Cardiac muscle cell (in vitro differentiated cells and primary cell): ENCODE results near the gene LGR6. TPM values are rescaled to one million over a fixed set of nuclear protein-coding genes. Genes with fewer than 3 reads are reported as not detected.

ENCODE experiments used
- DNase-seq, 2 donors: peaks; one replicate each; pipeline versions ENCODE4 v3.0.0 to v3.0.0-alpha.2; 2010 to 2017; ENCODE audit warnings: low read depth in 1 of 2, low spot score in 1 of 2
- H3K27ac ChIP-seq: fragments of 200-600 bp; sonication (generic); 2 replicates; pipeline ENCODE4 v1.5.1; 2016
- H3K27me3 ChIP-seq: fragments of 200-600 bp; sonication (generic); 2 replicates; pipeline ENCODE4 v1.6.0; 2016; ENCODE audit warnings: control low read depth
- H3K36me3 ChIP-seq: fragments of 200-600 bp; sonication (generic); 2 replicates; pipeline ENCODE4 v1.5.1; 2016; ENCODE audit warnings: control low read depth
- H3K4me1 ChIP-seq: fragments of 200-600 bp; sonication (generic); 2 replicates; pipeline ENCODE4 v1.8.1; 2017; ENCODE audit warnings: low read depth, mild to moderate bottlenecking, mixed run types
- H3K4me3 ChIP-seq: fragments of 200-600 bp; sonication (generic); 2 replicates; pipeline ENCODE4 v1.5.1; 2016; ENCODE audit warnings: mild to moderate bottlenecking
- H3K9me3 ChIP-seq: fragments of 200-600 bp; sonication (generic); 2 replicates; pipeline ENCODE4 v1.5.1; 2017; ENCODE audit warnings: low read depth, mild to moderate bottlenecking, control low read depth
- CTCF ChIP-seq: IDR thresholded peaks from 2 replicates; pipeline ENCODE4 v1.5.1; 2012; ENCODE audit warnings: low read depth, mild to moderate bottlenecking, low read length
- polyA plus RNA-seq: library from polyadenylated mRNA; unstranded; fragments of >200 nt; fragmentation: Nextera tagmentation; extraction: Ambion mirVana; gene quantifications from 2 replicates; pipeline ENCODE4 v1.2.1, GENCODE V29; 2016
- total RNA-seq: library from RNA; depleted of rRNA; stranded (reverse); fragments of >200 nt; gene quantifications from 2 replicates; pipeline ENCODE4 v1.2.3, GENCODE V29; 2016

LGR6 gene
- total and polyA plus RNA-seq, 2 experiments from 2014 or later = 0.16 TPM; not detected in 1

GRCh38 chr1:202291001-202291400, 97.4 kb downstream of the LGR6 start:
- peaks cover 11% of the 10 kb centered on the region for H3K4me1 ChIP-seq
- H3K27ac ChIP-seq = no peak overlapping the region
- peak in 1 of 2 donors; percentile 45 for DNase-seq
- H3K4me3 ChIP-seq = no peak overlapping the region
- no peaks in the 10 kb centered on the region for H3K36me3 ChIP-seq
- H3K27me3 ChIP-seq = no peaks in the 10 kb centered on the region
- no peaks in the 10 kb centered on the region for H3K9me3 ChIP-seq
- no peak for TF ChIP-seq CTCF

GRCh38 chr1:202291961-202292712, 98.5 kb downstream of the LGR6 start:
- Histone ChIP-seq H3K9me3 (no peaks in the 10 kb centered on the region), H3K36me3 (no peaks in the 10 kb centered on the region), H3K4me3 (no peak overlapping the region), H3K27ac (no peak overlapping the region), H3K27me3 (no peaks in the 10 kb centered on the region), H3K4me1 (peaks cover under 1% of the 10 kb centered on the region)
- no peak for TF ChIP-seq CTCF
- peak in 1 of 2 donors; percentile 91 for DNase-seq

- DNase-seq = no peak
- Histone ChIP-seq H3K4me3 (no peak overlapping the region), H3K4me1 (no peaks in the 10 kb centered on the region), H3K27me3 (no peaks in the 10 kb centered on the region), H3K9me3 (no peaks in the 10 kb centered on the region), H3K36me3 (no peaks in the 10 kb centered on the region), H3K27ac (no peak overlapping the region)
- TF ChIP-seq CTCF = no peak
Measured at GRCh38 chr1:202292773-202293172, 99.2 kb downstream of the LGR6 start.

- TF ChIP-seq CTCF = no peak
- Histone ChIP-seq H3K9me3 (no peaks in the 10 kb centered on the region), H3K36me3 (no peaks in the 10 kb centered on the region), H3K4me3 (no peak overlapping the region), H3K4me1 (no peaks in the 10 kb centered on the region), H3K27ac (no peak overlapping the region), H3K27me3 (no peaks in the 10 kb centered on the region)
- DNase-seq = no peak
Measured at GRCh38 chr1:202293569-202293968, 100.0 kb downstream of the LGR6 start.

- TF ChIP-seq CTCF = no peak
- Histone ChIP-seq H3K27ac (no peak overlapping the region), H3K4me3 (no peak overlapping the region), H3K27me3 (no peaks in the 10 kb centered on the region), H3K9me3 (no peaks in the 10 kb centered on the region), H3K36me3 (no peaks in the 10 kb centered on the region), H3K4me1 (no peaks in the 10 kb centered on the region)
- DNase-seq = no peak
Measured at GRCh38 chr1:202302166-202302565, 108.6 kb downstream of the LGR6 start.
